GM19455 (cell line): ENCODE measurements around the gene TMEM131.
"Not testable (repeated sequence)": the region's sequence is repeated elsewhere in the genome, so short reads cannot be mapped to it uniquely, and the experiment has no call there.

ENCODE experiments used
- ATAC-seq: cut with Tn5 transposase; IDR thresholded peaks from one replicate; pipeline ENCODE4 v1.9.1; 2021; ENCODE audit not compliant: unreplicated experiment

The TMEM131 gene

GRCh38 chr2:97714950-97715652 is 280.6 kb downstream of the TMEM131 start:
- ATAC-seq, result no peak

GRCh38 chr2:97714084-97714949 is 281.4 kb downstream of the TMEM131 start:
- no peak for ATAC-seq

GRCh38 chr2:97713296-97714083 is 282.3 kb downstream of the TMEM131 start, which contains the start of gene ZAP70:
TSS of gene ZAP70 (plus strand) at chr2:97713576. CDS start at chr2:97724037, 10,461 bp downstream.
- no peak for ATAC-seq

DNA sequence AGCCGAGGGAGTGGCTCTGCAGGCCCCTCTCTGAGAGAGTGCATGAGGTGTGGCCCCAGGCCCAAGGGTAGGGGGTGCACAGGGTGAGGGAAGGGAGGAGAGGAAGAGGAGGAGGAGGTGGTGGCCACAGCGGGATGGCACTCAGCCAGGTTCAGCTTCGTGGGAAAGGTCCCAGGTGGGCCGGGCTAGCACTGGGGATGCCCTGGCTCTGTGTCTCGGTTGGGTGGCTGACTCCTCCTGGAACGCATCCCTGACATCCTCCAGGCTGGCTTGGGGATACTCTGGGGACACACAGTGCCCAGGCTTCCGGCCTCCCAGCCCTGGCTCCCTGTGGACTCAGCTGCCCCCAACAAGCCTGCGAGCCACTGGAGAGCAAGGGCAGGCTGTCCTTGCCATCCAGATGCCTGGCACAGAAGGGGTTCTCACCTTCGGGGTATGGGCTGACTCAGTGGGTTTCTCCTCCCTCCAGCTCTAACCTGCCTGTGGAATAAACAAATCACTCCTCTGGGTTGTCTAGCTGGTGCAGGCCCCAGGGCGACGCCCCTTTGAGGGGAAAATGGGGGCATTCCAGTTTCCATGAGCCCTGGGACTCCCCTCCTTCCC is 283.0 kb downstream of the TMEM131 start:
- no peak for ATAC-seq

DNA sequence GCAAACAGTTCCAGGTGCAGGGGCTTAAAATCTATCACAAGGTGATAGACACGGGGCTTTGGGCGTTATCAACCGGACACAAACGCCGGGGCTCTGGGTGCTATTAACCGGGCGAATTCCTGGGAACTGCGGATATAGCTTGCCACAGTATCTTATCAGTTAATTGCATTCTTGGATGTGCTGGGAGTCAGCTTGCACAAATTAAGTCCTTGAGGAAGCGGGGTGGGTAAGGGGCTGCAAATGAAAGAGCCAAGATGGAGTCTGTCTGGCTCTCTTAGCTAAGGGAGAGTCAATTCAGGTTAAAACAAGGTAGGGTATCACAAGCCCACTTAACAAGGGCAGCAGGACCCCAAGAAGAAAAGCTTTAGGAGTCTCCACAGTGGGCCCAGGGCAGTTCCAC is 283.6 kb downstream of the TMEM131 start:
- not testable (repeated sequence) for ATAC-seq

- ATAC-seq, result no peak
Measured at GRCh38 chr2:97711394-97711711, 284.4 kb downstream of the TMEM131 start.

DNA sequence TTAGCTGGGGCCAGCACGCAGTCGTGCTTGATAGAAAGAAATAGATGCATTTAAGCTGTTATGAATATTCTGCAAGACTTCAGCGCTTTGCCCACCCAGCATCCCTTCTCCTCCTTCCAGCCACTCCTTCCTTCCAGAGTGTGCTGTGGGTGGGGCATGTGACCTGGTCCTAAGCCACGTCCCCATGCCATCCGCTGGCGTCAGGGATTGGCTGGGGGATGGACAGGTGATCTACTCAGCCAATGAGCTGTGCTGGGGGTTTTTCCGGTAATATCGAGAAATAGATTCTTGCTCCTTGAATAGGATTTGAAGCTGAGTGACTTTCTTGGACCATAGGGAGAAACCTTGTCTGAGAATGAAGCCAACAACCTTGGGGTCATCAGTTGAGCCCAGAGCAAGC is 287.1 kb downstream of the TMEM131 start:
- ATAC-seq, result no peak

- ATAC-seq, result no peak
Measured at GRCh38 chr2:97708048-97708380, 287.7 kb downstream of the TMEM131 start.

GRCh38 chr2:97707362-97708047 is 288.2 kb downstream of the TMEM131 start:
- no peak for ATAC-seq

DNA sequence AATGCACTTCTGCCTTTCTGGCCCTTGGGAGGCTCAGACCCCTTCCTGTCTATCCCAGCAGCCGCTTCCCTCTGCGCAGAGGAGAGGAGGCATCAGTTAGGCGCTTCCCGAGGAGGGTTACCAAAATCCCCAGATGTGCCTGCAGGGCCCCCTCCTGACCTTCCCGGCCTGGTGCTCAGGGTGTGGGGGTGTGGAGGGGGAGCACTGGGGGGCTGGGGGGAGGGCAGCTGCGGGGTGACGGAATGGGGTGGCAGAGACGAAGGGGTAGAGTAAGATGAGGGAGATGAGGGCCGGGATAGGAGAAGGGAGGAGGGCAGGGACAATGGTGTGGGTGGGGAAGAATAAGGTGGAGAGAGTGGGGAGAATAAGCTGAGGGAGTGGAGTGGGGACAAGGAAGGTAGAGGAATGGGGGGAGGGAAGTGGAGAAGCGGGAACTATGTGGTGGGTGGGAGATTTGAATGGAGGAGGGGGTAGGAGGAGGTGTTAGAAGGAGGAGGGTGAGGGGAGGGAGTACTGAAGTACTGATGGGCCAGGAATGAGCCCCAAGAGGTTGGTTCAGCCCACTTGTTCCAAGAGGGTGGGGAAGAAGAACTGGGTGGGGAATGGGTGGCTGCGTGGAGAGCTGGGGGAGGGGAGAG is 288.9 kb downstream of the TMEM131 start:
- ATAC-seq, result no peak
